HepG2 (cell line): ENCODE measurements around the gene KCNIP3. TPM values are rescaled to one million over a fixed set of nuclear protein-coding genes. Genes with fewer than 3 reads are reported as not detected.

Source experiments
- FOXA3 ChIP-seq: IDR thresholded peaks from 2 replicates; pipeline ENCODE4 v1.6.1; 2016; ENCODE audit warnings: missing genetic modification reagents, missing compliant biosample characterization
- PPARG ChIP-seq: conservative IDR thresholded peaks from 2 replicates; pipeline ENCODE4 v1.6.1; 2016; ENCODE audit warnings: missing biosample characterization, missing genetic modification reagents
- SOX5 ChIP-seq: IDR thresholded peaks from 2 replicates; pipeline ENCODE4 v1.6.1; 2016; ENCODE audit warnings: borderline replicate concordance
- SP2 ChIP-seq: sonication (generic); formaldehyde crosslinking; IDR thresholded peaks from 2 replicates; pipeline ENCODE4 v1.5.1; 2020; ENCODE audit warnings: mild to moderate bottlenecking, missing genetic modification reagents
- ZKSCAN8 ChIP-seq: IDR thresholded peaks from 2 replicates; pipeline ENCODE4 v1.6.1; 2016; ENCODE audit warnings: borderline replicate concordance, missing genetic modification reagents, missing compliant biosample characterization
- ZNF263 ChIP-seq: sonication (generic); formaldehyde crosslinking; IDR thresholded peaks from 2 replicates; pipeline ENCODE4 v1.4.0; 2020; ENCODE audit warnings: missing genetic modification reagents
- ZNF3 ChIP-seq: IDR thresholded peaks from 2 replicates; pipeline ENCODE4 v1.7.0; 2017; ENCODE audit warnings: inconsistent platforms
- ZNF644 ChIP-seq: IDR thresholded peaks from 2 replicates; pipeline ENCODE4 v1.6.1; 2016; ENCODE audit warnings: low read depth
- ZNF839 ChIP-seq: sonication (generic); formaldehyde crosslinking; IDR thresholded peaks from 2 replicates; pipeline ENCODE4 v1.4.0; 2020; ENCODE audit warnings: missing genetic modification reagents, mild to moderate bottlenecking, borderline replicate concordance
- polyA plus RNA-seq, 8 experiments: library from polyadenylated mRNA; depleted of rRNA in 3 of 8; stranded (reverse) in 7 of 8; unstranded in 1 of 8; fragments of >200 nt; fragmentation: Illumina TruSeq in 4 of 8; extraction: Trizol in 4 of 8; gene quantifications; 2 replicates each; pipeline versions ENCODE4 v1.2.1 to v1.2.3, GENCODE V29; 2011 to 2016; ENCODE audit warnings: low read depth in 4 of 8, missing spikeins in 1 of 8, mixed read lengths in 1 of 8; ENCODE audit not compliant: insufficient read depth in 1 of 8
- total RNA-seq, 5 experiments: library from RNA; depleted of rRNA; stranded (reverse); fragments of >200 nt; fragmentation: Illumina TruSeq; extraction: Trizol; gene quantifications; 2 replicates each; pipeline ENCODE4 v1.2.3, GENCODE V29; 2016; ENCODE audit warnings: low read depth in 1 of 5
- TF ChIP-seq, protein P1 (sequence below): sonication (generic); formaldehyde crosslinking; IDR thresholded peaks from 2 replicates; pipeline ENCODE4 v1.4.0; 2020; ENCODE audit warnings: missing genetic modification reagents, borderline replicate concordance
- TF ChIP-seq, protein P2 (sequence below): sonication (generic); formaldehyde crosslinking; IDR thresholded peaks from 2 replicates; pipeline ENCODE4 v1.5.0; 2020; ENCODE audit warnings: missing genetic modification reagents
- TF ChIP-seq, protein P3 (sequence below): sonication (generic); formaldehyde crosslinking; IDR thresholded peaks from 2 replicates; pipeline ENCODE4 v1.5.0; 2020; ENCODE audit warnings: mild to moderate bottlenecking, missing genetic modification reagents, moderate library complexity

KCNIP3 gene
- total and polyA plus RNA-seq, 2 of the 13 experiments (the other 11 are each of a cell fraction or from before 2014, with no cell fraction given): not detected

DNA sequence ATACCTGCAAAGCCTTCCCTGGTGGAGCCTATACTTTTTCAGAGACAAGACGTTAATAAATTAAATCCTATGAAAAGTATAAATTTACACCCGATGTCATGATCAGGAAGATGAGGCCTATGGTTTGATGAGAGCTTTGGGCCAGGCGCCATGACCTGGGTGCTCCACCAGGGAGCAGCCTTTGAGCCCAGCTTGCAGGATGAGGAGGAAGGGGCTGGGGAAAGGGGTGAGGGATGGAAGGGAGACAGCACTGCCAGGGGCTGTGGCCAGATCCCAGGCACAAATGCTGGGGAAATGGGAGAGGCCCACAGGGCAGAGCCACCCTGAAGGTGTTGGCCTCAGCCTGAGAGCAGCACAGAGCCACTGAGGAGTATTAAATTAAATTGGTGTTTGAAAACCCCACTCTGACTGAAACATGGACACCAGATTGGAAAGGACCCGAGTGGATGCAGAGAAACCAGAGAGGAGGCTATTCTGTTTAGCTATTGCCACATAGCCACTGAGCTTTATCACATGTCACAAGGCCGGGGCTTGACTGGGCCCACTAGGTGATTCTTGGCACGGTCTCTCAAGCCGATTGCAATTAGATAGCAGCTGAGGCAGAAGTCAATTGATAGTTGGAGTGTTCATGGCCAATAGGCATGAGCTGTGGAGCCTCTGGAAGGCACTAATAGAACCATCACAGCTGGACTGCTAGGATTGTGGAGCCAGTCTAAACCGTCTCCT, 95.7 kb downstream of the KCNIP3 start (continued):
- TF ChIP-seq FOXA3 (CRISPR knock-in tag) (no peak), ZNF263 (CRISPR knock-in tag) (peak; percentile 66), SOX5 (CRISPR knock-in tag) (no peak), ZNF839 (no peak), SP2 (CRISPR knock-in tag) (peak; percentile 25; the same call in 1 of the 2 replicates), ZNF3 (CRISPR knock-in tag) (no peak), ZKSCAN8 (no peak), PPARG (no peak), ZNF644 (CRISPR knock-in tag) (0 out of 2 replicates have a peak, but pooled peaks have one; percentile 11)
- TF ChIP-seq, protein P1, sequence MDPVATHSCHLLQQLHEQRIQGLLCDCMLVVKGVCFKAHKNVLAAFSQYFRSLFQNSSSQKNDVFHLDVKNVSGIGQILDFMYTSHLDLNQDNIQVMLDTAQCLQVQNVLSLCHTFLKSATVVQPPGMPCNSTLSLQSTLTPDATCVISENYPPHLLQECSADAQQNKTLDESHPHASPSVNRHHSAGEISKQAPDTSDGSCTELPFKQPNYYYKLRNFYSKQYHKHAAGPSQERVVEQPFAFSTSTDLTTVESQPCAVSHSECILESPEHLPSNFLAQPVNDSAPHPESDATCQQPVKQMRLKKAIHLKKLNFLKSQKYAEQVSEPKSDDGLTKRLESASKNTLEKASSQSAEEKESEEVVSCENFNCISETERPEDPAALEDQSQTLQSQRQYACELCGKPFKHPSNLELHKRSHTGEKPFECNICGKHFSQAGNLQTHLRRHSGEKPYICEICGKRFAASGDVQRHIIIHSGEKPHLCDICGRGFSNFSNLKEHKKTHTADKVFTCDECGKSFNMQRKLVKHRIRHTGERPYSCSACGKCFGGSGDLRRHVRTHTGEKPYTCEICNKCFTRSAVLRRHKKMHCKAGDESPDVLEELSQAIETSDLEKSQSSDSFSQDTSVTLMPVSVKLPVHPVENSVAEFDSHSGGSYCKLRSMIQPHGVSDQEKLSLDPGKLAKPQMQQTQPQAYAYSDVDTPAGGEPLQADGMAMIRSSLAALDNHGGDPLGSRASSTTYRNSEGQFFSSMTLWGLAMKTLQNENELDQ (CRISPR knock-in tag): no peak
- TF ChIP-seq, protein P2, sequence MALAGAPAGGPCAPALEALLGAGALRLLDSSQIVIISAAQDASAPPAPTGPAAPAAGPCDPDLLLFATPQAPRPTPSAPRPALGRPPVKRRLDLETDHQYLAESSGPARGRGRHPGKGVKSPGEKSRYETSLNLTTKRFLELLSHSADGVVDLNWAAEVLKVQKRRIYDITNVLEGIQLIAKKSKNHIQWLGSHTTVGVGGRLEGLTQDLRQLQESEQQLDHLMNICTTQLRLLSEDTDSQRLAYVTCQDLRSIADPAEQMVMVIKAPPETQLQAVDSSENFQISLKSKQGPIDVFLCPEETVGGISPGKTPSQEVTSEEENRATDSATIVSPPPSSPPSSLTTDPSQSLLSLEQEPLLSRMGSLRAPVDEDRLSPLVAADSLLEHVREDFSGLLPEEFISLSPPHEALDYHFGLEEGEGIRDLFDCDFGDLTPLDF: 0 out of 2 replicates have a peak, but pooled peaks have one; percentile 15
- TF ChIP-seq, protein P3, sequence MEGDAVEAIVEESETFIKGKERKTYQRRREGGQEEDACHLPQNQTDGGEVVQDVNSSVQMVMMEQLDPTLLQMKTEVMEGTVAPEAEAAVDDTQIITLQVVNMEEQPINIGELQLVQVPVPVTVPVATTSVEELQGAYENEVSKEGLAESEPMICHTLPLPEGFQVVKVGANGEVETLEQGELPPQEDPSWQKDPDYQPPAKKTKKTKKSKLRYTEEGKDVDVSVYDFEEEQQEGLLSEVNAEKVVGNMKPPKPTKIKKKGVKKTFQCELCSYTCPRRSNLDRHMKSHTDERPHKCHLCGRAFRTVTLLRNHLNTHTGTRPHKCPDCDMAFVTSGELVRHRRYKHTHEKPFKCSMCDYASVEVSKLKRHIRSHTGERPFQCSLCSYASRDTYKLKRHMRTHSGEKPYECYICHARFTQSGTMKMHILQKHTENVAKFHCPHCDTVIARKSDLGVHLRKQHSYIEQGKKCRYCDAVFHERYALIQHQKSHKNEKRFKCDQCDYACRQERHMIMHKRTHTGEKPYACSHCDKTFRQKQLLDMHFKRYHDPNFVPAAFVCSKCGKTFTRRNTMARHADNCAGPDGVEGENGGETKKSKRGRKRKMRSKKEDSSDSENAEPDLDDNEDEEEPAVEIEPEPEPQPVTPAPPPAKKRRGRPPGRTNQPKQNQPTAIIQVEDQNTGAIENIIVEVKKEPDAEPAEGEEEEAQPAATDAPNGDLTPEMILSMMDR (CRISPR knock-in tag): peak; percentile 47
